ENCODE measurements around the gene DLG1.

The DLG1 gene

DNA sequence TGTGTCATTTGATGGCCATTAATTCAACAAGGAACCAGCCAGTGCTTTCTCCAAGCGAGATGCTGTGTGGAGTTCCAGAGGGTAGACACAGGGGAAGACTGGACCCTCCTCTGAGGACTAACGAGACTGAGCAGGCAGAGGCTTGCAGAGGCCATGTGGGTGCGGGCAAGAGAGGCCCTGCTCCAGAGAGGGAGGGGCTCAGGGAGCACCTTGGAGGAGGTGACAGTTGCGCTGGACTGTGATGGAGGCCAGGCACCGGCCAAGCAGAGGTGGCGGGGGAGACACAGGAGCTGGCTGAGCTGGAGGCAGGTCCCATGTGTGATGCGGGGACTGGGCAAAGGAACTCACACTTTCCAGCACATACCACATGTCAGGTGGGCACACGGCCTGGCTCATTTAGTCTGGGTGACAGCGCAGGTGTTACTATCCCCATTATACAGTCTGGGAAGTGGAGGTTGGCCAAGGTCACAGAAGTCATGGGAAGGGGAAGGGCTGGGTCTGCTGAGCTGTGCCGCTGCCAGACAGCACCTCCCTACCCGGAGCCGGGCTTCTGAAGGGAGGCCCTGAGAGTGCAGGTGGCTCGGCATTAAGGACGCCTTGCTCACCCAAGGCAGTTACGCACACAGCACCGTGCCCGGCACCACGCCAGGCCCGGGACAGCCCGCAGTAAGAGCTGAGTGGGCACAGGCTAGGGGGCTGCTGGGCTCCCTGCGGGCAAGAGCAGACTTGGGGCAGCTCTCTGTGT lies 272.5 kb downstream of the DLG1 start:
- TF ChIP-seq, protein P1, sequence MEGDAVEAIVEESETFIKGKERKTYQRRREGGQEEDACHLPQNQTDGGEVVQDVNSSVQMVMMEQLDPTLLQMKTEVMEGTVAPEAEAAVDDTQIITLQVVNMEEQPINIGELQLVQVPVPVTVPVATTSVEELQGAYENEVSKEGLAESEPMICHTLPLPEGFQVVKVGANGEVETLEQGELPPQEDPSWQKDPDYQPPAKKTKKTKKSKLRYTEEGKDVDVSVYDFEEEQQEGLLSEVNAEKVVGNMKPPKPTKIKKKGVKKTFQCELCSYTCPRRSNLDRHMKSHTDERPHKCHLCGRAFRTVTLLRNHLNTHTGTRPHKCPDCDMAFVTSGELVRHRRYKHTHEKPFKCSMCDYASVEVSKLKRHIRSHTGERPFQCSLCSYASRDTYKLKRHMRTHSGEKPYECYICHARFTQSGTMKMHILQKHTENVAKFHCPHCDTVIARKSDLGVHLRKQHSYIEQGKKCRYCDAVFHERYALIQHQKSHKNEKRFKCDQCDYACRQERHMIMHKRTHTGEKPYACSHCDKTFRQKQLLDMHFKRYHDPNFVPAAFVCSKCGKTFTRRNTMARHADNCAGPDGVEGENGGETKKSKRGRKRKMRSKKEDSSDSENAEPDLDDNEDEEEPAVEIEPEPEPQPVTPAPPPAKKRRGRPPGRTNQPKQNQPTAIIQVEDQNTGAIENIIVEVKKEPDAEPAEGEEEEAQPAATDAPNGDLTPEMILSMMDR (conservative IDR thresholded peaks at IDR 0.05) = no peak
- no peak overlapping the region for H3K27ac ChIP-seq

DNA sequence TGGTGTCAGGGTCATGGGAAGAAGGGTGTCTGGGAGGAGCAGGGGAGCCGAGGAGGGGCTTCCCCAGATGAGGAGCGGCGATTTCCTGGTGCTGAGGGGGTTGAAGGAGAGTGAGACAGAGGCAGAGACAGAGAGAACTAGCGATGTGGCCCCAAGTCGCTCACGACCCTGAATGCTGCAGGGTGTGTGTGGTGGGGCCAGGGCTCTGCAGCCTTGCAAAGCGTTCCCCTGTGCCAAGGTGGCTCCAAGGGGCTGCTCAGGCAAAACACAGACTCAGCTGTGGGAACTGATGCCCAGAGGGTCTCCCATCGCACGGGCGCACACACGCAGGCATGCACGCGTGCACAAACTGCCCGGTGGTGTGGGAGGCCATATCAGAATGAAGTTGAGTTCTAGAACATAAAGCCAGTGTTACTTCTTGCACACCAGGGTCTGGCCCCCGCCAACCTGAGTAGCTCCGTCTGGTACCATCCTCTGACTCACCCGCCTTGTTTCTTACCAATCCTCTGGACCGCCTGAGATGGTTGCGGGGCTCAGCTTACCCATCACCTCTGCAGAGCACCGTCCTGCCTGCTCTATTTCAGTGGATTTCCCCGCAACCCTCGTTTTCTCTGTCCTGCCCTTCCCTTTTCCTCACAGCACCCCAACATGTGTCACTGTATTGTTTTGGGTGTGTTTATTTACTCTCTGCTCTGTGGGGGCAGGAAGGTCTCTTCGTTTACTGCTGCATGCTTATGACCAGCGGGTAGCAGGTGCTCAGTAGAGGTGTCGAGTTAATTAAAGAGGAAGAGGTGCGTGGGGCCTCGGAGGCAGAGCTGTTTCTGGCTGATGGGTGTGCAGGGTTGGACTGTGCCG lies 273.3 kb downstream of the DLG1 start:
- TF ChIP-seq, protein P1 (conservative IDR thresholded peaks at IDR 0.05) = no peak
- no peak overlapping the region for H3K27ac ChIP-seq

DNA sequence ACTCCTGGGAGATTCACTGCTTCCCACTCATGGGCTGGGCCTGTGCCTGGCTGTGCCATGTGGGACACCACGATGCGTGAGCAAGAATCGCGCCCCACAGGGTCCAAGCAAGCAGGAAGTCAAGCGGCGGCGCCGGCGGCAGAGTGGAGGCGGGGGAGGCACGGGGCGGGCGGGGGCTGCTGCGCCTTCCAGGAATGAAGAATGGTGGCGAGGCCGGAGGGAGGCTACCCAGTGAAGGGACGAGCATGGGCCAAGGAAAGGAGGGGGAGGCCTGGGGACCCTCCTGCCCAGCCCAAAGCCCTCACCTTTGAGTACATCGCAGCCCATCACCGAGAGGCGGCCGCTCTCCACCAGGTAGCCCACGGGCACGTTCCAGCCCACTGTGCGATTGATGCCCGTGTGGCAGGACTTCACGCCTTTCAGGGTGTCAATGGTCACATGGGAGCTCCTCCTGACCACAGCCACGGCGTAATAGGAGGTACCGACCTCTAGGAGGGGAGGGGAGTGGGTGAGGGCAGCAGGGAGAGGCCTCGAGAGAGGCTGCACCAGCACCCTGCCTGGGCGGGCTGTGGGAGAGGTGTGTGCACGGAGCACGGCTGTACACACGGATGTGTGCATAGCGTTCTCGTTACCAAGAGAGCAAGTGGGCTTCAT lies 274.3 kb downstream of the DLG1 start:
- H3K27ac ChIP-seq = no peak overlapping the region

DNA sequence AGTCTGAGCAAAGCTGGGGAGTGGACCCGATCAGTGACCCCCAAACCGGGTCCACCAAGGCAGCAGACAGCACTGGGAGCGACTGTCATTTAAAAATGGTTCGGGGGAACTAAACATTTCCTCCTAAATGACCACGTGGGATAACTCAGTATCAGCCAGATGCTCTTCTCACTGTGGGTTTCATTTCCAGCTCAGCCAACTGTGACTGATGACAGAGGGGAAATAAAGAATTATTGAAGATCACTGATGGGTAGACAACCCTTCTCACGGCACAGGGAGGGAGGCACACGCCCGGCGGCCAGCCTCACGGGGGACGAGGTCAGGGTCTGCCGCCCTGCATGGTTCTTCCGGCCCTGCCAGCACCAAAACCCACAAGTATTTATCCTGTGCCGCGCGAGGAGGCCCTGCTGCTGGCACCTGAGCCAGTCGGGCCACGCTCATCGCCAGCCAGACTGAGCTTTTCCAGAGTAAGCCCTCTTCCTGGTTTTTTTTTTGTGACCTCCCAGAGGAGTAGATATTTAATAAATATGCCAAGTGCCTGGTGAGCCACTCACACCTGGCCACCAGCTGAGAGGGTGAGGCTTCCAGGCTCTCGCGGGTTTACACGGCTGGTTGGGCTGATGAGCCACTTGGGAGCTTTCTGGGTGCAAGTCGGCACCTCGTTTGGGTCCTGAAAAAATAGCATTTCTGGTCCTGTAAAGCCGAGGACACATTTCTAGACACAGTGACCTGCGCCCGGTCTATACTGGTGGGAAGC lies 275.0 kb downstream of the DLG1 start:
- TF ChIP-seq, protein P1 (conservative IDR thresholded peaks at IDR 0.05) = no peak
- H3K27ac ChIP-seq = no peak overlapping the region

More for the DNA sequence above, 274.3 kb downstream of the DLG1 start:
- TF ChIP-seq, protein P1 (conservative IDR thresholded peaks at IDR 0.05) = no peak

DNA sequence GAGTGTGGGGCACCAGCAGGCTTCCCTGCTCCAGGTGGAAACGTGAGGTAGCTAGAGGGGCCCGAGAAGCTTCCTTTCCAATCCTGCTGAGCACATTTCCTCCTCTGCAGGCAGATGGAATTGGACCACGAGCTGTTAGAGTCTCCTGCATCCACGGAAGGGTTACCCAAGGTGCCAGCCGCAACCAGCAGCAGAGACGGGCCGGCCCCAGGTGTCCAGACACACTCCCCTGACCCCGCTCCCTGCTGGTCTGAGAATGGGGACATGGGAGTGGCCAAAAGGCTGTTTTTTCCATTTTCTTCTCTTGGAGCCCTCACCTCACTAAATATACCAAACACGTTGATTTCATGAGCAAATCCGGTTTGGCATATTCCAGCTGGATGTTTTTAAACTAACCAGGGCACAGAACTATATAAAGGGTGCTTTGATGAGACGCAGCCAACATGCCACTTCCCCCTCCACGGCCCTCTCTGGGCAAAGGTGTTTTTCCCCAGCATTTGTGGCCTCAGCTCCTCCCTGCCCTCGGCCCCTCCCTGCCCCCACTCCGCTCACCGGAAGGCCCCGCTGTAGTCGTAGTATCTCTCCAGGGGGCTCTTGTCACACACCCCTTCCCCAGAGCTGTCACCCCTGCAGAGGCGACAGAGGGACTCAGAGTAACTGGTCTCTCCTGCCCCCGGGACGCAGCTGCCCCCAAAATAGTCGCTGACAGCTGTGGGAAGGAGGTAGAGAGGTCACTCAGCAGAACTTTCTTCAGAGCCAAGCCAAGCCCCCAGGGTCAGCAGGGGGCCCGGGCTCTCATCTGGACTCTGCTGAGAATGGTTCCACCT lies 275.8 kb downstream of the DLG1 start:
- TF ChIP-seq, protein P1 (conservative IDR thresholded peaks at IDR 0.05) = no peak
- no peak overlapping the region for H3K27ac ChIP-seq

DNA sequence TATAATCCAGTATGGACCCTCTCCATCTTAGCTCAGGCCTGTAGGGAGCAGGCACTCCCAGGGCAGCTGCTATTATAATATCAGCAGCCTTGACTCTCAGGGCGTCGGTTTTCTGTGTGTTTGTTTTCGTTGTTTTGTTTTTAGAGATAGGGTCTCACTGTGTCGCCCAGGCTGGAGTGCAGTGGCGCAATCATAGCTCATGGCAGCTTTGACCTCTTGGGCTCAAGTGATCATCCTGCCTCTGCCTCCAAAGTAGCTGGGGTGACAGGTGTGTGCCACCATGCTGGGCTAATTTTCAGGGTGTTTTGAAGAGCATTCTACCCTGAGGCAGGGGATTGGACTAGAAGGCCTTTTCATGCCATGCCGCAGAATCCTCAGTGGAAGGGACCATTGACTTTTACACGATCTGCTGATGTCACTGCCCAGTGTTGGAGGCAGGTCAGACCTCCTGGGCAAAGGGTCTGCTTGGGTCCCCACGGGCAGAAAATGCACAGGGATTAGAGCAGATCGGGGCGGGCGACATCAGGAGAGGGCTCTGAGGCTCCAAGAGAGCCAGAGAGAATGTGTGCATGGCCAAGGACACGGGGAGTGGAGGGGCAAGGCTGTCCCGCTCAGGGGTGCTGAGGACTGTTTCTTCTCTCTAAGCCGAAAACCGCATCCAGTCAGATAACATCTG lies 276.5 kb downstream of the DLG1 start:
- TF ChIP-seq, protein P1 (conservative IDR thresholded peaks at IDR 0.05) = no peak
- no peak overlapping the region for H3K27ac ChIP-seq

All from VCaP (cell line).